AG20443 (cell line): Measurements from ENCODE around the gene ARPP21.
"Not testable (repeated sequence)": the region's sequence is repeated elsewhere in the genome, so short reads cannot be mapped to it uniquely, and the experiment has no call there.

Experiments
- DNase-seq: peaks from one replicate; pipeline ENCODE4 v3.0.0; 2012; ENCODE audit warnings: low spot score, mixed read lengths

ARPP21 gene

GRCh38 chr3:35781558-35781957 is 142.2 kb downstream of the ARPP21 start:
- DNase-seq, result no peak

GRCh38 chr3:35782355-35782754 is 143.0 kb downstream of the ARPP21 start:
- DNase-seq, result no peak

- DNase-seq, result no peak
Measured at GRCh38 chr3:35784169-35784568, 144.8 kb downstream of the ARPP21 start.

DNA sequence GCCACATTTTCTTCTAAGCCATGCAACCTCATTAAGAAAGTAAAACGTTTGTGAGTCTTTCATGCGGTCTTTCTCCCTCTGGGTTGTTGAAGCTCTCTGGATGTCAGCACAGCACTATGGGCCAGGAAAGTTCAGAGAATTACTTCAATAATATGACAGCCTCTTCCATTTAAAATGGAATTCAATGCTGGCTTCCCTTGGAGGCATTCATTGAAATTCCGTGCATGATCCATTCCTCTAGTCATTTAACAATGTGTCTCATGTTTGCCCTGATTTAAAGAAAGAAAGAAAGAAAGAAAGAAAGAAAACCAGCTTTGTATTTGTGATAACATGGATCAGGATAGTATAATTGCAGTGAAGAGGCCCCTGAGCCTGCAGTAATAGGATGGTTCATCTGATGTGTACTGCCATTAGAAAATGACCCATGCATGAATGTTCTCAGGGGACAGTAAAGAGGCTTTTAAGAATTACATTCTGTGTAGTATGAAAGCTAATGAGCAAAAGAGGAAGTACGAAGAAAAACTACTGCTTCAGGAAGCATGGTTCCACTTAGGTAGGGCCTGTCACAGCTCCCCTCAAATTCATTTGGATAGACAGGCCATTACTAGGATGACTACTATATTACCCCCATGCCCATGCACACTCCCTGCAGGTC is 146.0 kb downstream of the ARPP21 start:
- DNase-seq, result no peak

GRCh38 chr3:35787936-35788335 is 148.6 kb downstream of the ARPP21 start:
- DNase-seq, result no peak

GRCh38 chr3:35789042-35789831 is 149.9 kb downstream of the ARPP21 start:
- no peak for DNase-seq

- no peak for DNase-seq
Measured at GRCh38 chr3:35790764-35791163, 151.4 kb downstream of the ARPP21 start.

- no peak for DNase-seq
Measured at GRCh38 chr3:35793667-35794066, 154.3 kb downstream of the ARPP21 start.

DNA sequence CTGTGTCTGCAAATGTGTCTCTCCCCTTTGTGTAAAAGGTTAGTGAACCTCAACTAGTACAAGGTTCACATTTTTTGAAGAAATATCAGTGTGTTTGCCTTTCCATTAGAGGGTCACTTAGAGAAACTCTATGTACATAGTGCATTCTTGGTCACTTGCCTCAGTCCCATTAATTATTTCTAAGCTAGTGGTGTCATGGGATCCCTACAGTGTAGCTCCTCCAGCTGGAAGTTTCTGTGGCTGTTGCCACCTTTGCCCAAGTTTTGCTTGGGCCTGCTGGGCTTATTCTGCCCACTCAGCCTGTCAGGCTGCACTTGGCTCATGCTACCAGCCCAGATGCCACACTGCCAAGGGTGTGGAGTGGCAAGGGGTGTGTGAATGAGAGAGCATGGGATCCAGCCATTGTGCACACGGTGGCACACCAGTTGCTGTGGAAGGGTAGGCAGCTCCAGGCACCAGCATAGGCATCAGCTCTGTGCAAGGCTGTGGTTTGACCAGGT is 161.7 kb downstream of the ARPP21 start:
- no peak for DNase-seq

DNA sequence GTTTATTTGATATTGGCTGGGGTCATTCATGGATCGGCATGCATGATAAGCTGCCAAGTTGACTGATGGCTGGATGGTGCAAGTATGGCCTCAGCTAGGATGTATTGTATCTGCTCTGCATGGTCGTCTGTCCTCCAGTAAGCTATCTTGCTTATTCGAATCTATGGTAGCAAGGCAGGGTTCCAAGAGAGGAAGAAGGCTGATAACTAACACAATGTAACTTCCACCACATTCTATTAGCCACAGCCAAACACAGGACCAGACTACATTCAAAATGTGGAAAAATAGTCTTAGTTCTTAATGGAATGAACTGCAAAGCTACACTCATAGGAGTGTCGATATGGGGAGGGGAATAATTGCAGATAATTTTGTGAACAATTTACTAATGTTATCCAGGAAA is 175.2 kb downstream of the ARPP21 start:
- DNase-seq, result no peak

DNA sequence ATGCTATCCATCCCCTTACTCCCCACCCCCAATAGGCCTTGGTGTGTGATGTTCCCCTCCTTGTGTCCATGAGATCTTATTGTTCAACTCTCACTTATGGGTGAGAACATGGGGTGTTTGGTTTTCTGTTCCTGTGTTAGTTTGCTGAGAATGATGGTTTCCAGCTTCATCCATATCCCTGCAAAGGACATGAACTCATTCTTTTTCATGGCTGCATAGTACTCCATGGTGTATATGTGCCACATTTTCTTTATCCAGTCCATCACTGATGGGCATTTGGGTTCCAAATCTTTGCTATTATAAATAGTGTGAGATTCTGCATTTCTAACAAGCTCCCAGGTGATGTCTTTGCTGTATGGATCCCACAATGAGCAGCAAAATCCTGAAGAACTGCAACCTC is 176.5 kb downstream of the ARPP21 start:
- DNase-seq, result not testable (repeated sequence)

DNA sequence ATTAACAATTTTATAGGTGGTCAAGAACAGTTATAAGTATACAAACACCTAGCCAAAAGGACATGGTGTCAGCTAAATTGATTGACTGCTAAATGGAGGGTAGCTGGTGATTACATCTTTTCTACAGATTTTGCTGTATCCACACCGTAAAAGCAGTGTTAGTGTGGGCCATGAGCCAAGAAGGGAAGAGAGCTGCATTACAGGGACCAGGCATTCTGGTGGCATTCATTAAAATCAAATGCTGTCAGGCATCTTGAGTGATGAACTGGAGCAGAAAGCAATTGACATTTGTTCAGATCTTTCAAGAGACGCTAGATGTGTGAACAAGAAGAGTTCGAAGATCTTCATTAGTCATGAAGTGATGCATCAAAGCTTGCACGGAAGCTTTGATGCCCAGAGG is 177.9 kb downstream of the ARPP21 start:
- no peak for DNase-seq

GRCh38 chr3:35832140-35832571 is 192.8 kb downstream of the ARPP21 start:
- no peak for DNase-seq
